Left renal pelvis (tissue), 4 donors: ENCODE data around the gene LMAN1L. TPM values are rescaled to one million over a fixed set of nuclear protein-coding genes. Genes with fewer than 3 reads are reported as not detected.

Source experiments
- DNase-seq, 4 donors: peaks; one replicate each; pipeline ENCODE4 v3.0.0-alpha.2; 2013; ENCODE audit warnings: low read depth in 4 of 4, low spot score in 3 of 4
- polyA plus RNA-seq, 4 donors: library from polyadenylated mRNA; unstranded; fragments of 120-200 nt; gene quantifications; one replicate each; pipeline ENCODE4 v1.2.1, GENCODE V29; 2013; ENCODE audit not compliant: insufficient read length in 4 of 4

LMAN1L gene
- polyA plus RNA-seq, 4 donors, result not detected

DNA sequence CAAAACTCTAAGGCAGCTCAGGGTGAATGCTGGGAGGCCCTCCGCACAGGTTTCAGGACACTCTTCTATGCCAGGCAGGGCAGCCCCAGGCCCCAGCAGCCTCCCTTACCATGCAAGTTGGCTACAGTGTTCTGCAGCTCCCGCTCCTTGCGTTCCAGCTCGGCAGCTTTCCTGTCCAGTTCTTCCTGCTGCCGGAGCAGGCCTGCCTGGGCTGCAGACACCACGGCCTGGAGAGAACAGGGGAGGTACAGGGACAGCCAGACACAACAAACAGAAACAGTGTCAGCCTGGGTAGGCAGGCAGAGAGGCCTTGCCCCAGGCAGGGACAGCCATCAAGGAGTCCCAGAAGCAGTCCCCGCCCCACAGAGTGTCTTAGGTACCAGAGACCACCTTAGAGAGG lies 39.3 kb downstream of the LMAN1L start:
- DNase-seq, result no peak

DNA sequence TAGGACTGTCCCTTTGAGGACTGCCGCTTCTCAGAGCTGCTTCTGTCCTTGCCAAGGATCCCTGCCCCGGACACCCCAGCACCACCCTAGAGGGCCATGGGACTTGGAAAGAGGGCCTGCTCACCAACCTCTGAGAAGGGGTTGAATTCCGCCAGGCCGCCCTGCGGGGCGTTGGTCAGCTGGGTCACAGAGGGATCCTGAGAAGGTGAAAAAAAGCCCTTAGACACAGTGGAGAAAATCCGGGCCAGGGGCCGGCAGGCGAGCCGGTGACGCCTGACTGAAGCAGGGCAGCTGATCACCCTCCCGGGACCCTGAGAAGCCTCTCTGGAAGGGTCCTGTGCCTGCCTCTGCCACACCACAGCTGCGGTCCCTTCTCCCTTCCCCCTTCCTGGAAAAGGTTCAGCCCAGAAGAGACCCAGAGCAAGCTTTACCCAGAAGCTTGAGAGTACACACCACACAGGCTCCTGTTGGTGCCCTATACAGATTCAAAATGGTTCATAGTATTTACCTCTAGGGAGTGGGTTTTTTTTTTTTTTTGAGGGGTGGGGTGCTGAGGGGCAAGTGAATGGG lies 41.9 kb downstream of the LMAN1L start:
- DNase-seq, result no peak

DNA sequence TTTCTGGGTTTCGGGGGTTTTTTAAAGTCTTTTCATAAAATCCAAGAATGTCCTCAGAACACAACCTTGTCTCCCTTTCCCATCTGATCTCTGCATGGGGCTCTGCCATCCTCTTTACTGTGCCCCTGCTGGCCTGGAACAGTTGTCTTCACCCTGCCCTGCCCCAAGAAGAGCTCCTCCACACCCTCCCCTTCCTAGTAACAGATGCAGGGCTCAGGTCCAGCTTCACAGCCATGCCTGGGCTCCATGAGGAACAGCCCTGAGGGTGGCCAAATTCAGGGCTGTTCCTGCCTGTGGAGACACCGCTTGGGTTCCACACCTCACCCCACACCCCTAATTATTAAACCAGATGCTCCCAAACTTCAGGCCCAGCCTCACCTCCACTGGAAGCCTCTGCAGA lies 43.2 kb downstream of the LMAN1L start:
- no peak for DNase-seq

DNA sequence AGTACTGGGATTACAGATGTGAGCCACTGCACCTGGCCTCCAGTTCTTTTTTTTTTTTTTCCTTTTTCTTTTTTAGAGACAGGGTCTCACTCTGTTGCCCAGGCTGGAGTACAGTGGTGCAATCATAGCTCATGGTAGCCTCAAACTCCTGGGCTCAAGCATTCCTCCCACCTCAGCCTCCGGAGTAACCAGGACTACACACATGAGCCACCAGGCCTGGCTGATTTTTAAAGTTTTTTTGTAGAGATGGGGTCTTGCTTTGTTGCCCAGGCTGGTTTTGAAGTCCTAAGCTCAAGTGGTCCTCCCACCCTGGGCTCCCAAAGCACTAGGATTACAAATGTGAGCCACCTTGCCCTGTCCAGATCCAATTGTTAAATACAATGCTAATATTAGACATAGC lies 43.9 kb downstream of the LMAN1L start:
- DNase-seq, result no peak

DNA sequence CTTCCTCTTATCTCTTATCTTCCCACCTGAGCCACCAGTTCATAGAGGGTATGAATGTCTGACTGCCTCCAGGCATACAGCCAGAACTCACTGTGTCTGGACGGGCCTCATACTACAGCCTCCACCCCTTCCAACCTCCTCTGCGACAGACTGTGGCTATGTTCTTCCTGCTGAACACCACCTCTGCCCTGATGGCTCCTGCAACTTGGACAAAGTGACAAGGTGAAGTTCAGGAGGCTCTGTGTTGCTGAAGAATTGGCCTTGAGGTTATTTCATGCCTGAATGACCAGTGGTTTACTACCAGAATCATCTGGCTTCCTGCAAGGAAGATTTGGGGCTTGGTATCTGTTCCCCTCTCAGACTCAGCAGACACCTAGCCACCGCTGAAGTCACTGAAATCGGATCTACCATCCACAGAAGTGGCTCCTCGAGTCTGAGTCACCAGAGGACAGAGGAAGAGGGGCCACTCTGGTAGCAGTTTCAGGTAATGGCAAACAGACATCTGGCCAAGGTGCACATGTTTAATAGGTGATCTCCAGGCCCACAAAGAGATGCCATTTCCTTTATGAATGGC lies 44.5 kb downstream of the LMAN1L start:
- DNase-seq, result no peak

DNA sequence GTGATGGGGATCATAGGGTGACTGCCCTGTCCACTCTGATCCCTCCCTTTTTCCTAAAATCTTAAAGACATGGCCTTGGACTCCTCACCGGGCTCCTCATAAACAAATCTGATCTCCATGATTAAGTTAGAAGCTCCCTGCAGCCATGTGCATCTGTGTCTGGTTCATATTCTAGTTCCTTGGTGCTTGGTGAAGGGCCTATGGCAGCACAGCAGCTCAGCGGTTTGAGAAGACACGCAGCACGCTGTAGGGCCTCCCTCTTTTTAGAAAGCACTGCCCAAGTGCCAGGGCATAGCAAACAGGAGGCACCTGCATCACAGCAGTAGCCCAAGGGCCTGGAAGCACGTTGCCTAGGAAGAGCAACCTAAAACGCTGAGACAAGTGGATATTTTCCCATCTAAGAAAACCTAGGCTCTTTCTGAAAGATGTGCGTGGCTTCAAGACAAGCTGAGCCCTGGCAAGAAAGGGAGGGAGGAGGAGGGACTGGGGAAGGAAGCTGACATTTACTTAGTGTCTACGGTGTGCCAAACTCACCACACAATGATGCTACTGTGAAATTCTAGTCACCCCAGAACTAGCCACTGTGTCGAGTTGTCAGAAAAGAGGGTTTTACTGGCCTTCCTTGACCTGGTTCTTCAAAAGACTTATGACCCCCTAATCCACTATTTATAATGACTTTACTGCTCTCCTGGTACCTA lies 45.2 kb downstream of the LMAN1L start:
- DNase-seq, result no peak

DNA sequence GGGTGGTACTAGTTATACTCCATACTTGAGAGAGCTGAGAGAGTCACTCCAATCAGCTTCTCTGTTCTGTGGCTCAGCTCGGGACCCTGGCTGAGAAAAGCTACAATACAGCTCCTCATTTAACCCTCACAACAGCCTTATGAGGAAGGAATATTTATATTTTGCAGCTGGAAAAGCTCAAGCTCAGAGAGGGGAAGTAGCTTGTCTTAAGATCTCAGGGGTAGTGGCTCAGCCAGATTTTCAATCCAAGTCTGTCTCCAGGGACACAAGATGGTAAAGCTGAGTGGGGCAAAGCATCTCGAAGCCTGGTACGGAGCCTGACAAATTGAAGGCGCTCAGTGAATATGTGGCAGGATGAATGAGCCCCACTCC lies 45.7 kb downstream of the LMAN1L start:
- DNase-seq, result no peak

DNA sequence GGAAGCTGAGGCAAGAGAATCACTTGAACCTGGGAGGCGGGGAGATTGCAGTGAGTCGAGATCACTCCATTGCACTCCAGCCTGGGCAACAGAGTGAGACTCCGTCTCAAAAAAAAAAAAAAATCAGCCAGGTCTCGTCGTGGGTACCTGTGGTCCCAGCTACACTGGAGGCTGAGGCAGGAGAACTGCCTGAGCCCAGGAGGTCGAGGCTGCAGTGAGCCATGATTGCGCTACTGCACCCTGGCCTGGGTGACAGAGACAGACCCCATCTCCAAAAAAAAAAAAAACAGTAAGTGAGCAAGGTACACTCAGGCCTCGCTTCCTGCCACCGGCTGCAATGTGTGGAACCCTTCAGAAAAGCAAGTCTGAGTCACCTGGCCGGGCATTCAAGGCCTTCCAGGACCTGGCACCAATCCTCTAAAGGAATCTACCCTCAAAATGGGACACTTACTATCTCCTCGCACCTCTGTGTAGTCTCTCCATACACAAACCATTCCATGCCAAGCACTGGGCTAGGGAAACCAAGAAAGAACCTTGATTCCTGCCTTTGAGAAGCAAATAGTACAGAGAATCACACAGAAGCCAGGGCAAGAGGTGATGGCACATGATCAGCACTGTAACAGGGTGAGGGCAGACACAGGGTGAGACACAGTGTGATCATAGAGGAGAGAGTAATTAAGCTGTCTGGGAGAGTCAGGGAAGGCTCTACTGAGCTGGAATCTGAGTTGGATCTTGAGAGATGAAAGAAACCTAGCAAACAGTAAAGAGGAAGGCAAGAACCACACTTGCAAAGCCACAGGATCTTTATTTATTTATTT lies 50.8 kb downstream of the LMAN1L start:
- DNase-seq, result no peak

DNA sequence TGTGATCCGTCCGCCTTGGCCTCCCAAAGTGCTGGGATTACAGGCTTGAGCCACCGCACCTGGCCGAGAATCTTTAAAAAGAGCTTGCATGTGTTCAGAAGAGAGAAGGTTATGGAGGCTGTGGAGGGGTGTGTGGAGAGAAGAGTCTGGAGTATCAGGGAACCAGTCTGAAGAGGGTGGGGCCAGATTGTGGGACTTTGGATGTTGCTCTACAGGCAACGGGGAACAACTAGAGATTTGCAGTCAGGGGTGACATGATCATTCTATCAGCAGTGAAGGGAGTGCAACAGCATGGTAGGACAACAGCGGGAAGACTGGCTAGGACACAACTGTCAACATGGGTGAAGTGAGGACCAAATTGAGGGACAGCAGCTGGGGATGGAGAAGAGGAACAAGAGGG lies 51.7 kb downstream of the LMAN1L start:
- DNase-seq, result no peak

DNA sequence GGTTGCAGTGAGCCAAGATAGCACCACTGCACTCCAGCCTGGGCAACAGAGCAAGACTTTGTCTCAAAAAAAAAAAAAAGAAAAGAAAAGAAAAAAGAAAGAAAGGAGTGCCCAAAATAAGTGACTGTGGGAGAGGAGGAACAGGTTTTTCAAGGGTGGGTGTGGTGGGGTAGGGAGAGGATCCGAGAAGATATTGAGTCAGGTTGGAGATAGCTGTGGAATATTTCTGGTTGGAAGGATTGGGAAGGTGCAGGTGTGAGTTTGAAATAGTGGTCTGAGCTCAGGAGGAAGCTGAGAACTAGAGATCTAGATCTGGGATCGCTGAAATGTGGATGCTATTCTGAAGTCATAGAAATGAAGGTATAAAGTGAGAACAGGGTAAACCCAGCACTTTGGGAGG lies 52.7 kb downstream of the LMAN1L start:
- DNase-seq, result no peak

DNA sequence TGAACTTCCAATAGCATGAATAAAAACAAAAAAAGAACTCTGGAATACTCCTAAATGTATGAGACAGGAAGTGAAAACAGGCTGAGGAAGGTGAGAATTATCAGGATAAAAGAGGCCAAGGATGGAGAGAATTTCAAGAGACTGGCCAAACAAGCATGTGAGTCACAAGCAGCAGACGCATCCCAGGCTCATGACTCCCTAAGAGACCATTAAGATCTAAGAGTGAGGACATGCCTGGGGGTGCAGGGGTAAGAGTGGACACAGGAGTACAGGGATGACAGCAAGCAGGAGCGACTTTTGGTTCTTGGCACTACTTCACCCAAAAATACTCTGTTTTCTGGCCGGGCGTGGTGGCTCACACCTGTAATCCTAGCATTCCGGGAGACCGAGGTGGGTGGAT lies 53.5 kb downstream of the LMAN1L start:
- no peak for DNase-seq

DNA sequence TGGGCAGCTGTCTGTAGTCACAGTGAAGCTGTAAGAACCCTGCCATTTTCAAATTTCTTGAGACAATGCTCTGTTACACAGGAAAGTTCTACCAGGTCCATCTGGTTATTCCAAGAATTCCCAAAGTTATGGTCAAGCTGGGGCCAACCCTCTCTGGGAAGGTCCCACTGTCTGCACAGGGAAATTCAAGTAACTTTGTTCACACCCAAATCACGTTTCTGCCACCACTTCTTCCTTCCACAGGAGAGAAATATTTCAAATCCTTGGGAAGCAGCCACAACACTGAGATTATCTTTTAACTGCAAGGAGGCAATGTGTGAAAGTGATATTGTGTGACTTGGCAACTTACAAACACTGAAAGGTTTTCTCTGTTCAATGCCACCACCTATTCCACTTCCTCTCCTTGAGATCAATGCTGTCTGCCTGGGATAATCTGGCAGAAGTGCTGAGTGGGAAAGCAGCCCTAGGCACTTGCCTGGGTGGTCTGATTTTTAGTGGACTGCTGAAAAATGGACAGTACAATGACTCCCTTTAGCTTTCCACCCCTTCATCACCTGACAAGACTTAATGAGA lies 54.9 kb downstream of the LMAN1L start:
- no peak for DNase-seq

DNA sequence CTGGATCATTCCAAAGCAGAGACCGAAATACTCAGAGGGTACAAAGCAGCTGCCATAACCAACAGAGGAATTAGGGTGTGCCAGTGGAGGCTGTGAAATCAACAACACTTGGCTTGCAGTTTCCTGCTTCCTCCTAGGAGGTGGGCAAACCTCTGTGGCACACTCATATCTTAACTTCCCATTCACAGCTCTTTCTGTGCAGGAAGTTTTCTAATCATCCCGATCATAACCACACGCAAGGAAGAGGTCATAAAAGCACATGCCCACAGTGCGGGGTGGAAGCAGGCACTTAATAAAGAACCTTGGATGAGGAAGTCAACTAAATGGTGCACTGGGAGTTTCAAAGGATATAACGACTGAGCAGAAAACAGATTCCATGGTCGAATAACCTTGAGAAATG lies 55.4 kb downstream of the LMAN1L start:
- DNase-seq, result no peak

DNA sequence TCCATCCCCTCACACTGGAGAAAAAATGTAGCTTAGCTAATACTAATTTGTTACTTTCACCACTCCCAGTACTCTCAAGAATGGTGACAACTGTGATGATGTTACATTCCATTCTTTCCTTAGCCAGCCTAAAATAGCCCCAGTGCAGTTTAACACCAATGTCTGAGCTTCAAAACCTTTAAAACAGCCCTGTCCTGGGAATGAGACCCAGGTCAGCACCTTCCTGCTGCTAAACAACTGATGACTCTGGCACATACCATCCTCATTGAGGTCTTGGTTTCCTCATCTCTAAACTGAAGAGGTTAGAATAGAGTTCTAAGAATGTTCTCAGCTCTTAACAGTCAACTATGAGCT lies 56.7 kb downstream of the LMAN1L start:
- no peak for DNase-seq

DNA sequence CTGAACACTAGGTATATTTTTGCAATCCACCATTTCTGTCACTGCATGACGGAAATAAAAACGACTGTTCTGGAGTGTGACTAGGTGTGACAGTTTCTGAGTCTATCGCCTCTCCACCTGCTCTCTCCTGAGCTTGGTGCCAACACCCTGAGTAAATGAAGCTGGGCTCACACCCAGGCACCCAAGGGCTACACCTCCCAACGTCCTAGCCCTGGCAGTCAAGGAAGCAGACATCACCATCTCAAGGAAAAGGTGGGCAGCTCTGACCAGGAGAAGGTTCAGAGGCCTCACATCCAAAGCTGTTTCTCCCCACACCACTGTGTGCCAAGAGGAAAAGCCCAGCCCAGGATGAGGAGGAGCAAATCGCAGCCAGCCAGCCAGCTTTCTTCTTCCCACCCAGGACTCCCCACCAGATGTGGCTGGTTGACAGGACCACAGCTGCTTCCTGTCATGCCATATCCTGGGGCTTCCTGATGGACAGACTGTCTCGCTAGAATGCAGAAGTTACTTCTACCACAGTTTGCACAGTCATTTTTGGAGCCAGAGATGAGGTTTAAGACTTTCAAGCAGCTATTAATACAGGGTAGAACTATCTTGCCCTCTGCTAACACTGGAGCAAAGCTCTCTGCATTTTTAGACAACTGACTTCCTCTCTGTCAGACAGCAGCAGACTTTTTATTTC lies 57.2 kb downstream of the LMAN1L start:
- DNase-seq, result no peak

DNA sequence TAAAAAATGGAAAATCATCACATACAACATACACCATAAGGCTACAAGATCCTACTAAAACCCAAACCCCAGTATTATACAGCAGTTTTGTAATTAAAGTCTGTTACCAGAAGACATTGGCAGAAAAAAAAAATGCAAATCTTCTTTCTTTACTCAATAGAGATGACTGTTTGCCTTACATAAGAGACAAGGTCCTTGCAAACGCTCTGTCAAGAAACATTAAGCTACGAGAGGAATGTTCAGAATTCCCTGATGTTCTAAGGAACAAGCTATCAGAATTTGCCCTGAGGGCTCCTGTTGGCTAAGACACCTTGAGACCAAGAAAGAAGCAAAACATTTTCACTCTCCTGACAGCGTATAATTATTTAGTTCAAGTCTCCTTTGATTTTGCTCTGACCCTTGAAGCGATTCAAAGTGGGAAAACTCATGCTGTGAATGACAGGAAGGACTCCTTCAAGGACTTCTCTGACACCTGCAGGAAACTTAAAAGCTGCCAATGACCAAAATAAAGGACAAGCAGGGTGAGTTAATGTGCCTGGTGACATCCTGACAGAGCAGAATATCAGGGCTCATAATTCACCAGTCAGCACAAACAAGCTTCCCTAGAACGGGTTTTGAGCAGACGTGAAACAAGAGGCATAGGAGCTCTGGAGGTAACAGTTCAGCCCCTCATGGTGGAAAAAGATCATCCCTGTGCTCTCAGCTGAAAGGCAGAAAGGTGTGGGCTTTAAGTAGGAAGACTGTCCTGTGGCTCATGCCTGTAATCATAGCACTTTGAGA lies 58.0 kb downstream of the LMAN1L start:
- no peak for DNase-seq

DNA sequence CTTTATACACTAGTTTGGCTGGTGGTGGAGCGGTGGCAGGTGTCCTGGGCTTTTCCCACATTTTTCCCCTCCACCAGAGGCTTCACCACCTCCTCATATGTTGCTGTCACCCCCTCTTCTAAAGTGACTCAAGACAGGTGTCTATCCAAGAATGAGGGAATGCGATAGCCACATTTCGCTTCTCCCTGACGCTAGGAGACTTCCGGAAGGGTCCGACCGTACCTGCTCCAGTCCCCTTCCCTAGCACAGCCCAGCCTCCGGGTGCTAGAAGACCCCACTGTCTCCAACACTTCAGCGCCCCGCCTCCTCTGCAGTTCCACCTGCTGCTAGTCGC lies 60.0 kb downstream of the LMAN1L start:
- DNase-seq, result no peak

DNA sequence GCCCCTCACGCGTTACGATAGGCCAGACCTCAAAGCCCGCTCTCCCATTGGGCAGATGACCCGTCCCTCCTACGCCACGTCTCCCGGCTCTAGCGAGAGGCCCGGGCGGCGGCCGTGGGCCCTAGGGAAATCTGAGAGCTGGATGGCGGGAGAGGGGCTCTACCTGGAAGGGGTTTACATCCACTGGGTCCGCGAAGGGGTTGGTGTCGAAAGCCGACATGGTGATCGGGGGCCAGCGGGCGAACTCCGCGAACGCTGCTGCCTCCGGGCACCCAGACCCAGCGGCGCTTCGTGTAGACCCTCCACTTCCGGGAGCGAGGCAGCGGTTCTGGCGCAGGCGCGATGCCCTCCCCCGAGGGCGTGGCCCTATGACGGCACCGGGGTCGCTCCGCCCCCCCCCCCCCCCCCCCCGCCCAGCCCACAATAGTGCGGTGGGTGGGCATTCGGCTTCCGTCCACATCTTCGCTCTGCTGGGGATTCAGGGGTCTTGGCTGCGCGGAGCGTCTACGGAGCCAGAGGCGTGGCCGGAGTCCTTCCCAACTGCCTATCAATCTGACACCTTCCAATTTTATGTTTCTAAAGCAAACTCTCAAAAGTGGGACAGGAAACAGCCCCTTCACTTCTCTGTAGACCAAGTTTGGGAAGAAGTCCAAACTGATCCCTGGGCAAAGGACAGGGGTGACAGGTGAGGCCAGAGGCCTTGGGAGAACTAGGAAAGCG lies 60.6 kb downstream of the LMAN1L start, which contains the start of gene SCAMP2:
Gene SCAMP2, minus strand, starts transcription at position 330 of the 720 bp plus-strand sequence. Its CDS starts 110 bp downstream, at position 220.
- peak; percentile 88 to 93 (median 91) for DNase-seq

DNA sequence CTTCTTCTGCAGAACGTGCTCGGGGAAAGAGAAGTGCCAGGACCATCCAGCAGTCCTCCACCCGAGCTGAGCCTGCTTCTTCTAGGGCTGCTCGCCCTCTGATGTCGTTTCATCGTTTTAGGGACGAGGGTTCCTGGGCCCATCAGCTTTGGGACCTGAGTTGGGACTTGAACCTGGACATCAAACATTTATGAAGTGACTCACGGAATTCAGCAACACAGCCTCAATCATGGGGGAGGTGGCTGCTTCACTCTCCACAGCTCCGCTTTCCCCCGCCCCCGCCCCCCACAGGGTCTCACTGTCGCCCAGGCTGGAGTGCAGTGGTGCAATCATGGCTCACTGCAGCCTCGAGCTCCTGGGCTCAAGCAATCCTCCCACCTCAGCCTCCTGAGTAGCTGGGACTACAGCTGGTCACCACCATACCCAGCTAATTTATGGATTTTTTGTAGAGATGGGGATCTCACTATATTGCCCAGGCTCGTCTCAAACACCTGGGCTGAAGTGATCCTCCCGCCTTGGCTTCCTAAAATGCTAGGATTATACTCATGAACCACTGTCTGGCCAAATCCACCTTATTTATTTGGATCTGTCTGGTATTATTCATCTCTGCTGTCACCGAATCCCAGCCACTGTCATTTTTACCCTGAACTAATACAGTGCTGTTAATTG lies 61.3 kb downstream of the LMAN1L start:
- DNase-seq, result no peak
